Lung (tissue), 12 donors: ENCODE data around the gene IQCH. TPM values are rescaled to one million over a fixed set of nuclear protein-coding genes. Genes with fewer than 3 reads are reported as not detected.

ENCODE experiments used
- ATAC-seq: fragments of 200-7000 bp; cut with Tn5 transposase; one replicate; pipeline ENCODE4 v1.9.1; 2020; ENCODE audit warnings: moderate number of reproducible peaks; ENCODE audit not compliant: insufficient read depth, low FRiP score
- DNase-seq, 3 donors: peaks; one replicate each; pipeline ENCODE4 v3.0.0-alpha.2; 2013 to 2017
- H3K27ac ChIP-seq, 2 donors: one replicate each; pipeline ENCODE4 v1.5.1; 2013; ENCODE audit warnings: mild to moderate bottlenecking in 2 of 2, moderate library complexity in 2 of 2, control low read depth in 1 of 2, inconsistent platforms in 1 of 2, low read depth in 1 of 2, low read length in 1 of 2
- H3K27me3 ChIP-seq, 3 donors: one replicate each; pipeline ENCODE4 v1.5.1; 2013; ENCODE audit warnings: low read length in 2 of 3; ENCODE audit not compliant: control insufficient read depth in 3 of 3, insufficient read depth in 3 of 3
- H3K36me3 ChIP-seq, 4 donors: one replicate each; pipeline ENCODE4 v1.5.1; 2013; ENCODE audit warnings: low read length in 4 of 4, mild to moderate bottlenecking in 1 of 4, moderate library complexity in 1 of 4; ENCODE audit not compliant: control insufficient read depth in 4 of 4, insufficient read depth in 4 of 4
- H3K4me1 ChIP-seq, 5 donors: one replicate each; pipeline ENCODE4 v1.5.1; 2013; ENCODE audit warnings: low read length in 5 of 5, mild to moderate bottlenecking in 2 of 5, moderate library complexity in 1 of 5; ENCODE audit not compliant: control insufficient read depth in 5 of 5, insufficient read depth in 5 of 5
- H3K4me3 ChIP-seq: one replicate; pipeline ENCODE4 v1.5.1; 2013; ENCODE audit warnings: mild to moderate bottlenecking, control low read depth, moderate library complexity
- H3K9ac ChIP-seq, 2 donors: one replicate each; pipeline ENCODE4 v1.5.1; 2013; ENCODE audit warnings: low read length in 2 of 2, control low read depth in 1 of 2; ENCODE audit not compliant: insufficient read depth in 1 of 2
- H3K9me3 ChIP-seq, 4 donors: one replicate each; pipeline ENCODE4 v1.5.1; 2013; ENCODE audit warnings: low read length in 3 of 4, mild to moderate bottlenecking in 1 of 4, moderate library complexity in 1 of 4; ENCODE audit not compliant: control insufficient read depth in 4 of 4, insufficient read depth in 3 of 4
- CTCF ChIP-seq: IDR thresholded peaks from 2 replicates; pipeline ENCODE4 v1.5.1; 2012; ENCODE audit warnings: mild to moderate bottlenecking; ENCODE audit errors: control extremely low read depth, extremely low read depth
- WGBS, 2 donors: extraction: QIAGEN DNeasy Blood & Tissue Kit; methylation state at CpG; one replicate each; pipeline ENCODE4 v1.1.7; 2013; 5-methylcytosine and 5-hydroxymethylcytosine counted together
- polyA plus RNA-seq, 2 donors: library from polyadenylated mRNA; stranded (reverse); fragments of 200-250 nt; gene quantifications; one replicate each; pipeline ENCODE4 v1.2.1, GENCODE V29; 2013
- total RNA-seq, 2 donors: library from RNA; depleted of rRNA in 1 of 2; stranded (reverse); fragments of >200 nt in 1 of 2; gene quantifications; one replicate each; pipeline ENCODE4 v1.2.1, GENCODE V29; 2014 to 2021
- donor health status: control.
- donor health status: control.
- donor health status: Bipolar disorder and iron deficiency.
- donor health status: healthy.
- donor health status: DM: yes; HTN: yes; CAD: no.

Gene IQCH
- total and polyA plus RNA-seq, 4 donors: 1.1 to 10.5 (median 4.5) TPM

- H3K36me3 ChIP-seq: no peaks in the 10 kb centered on the region
- no peaks in the 10 kb centered on the region for H3K27me3 ChIP-seq
- no peaks in the 10 kb centered on the region for H3K9me3 ChIP-seq
- H3K9ac ChIP-seq: no peak overlapping the region
- no peak overlapping the region for H3K27ac ChIP-seq
- 93 to 94% methylated on average over 6 of the region's 6 CpGs for WGBS, 2 donors
- DNase-seq (no peak), ATAC-seq (no peak)
- no peak overlapping the region for H3K4me3 ChIP-seq
- TF ChIP-seq CTCF: no peak
- no peaks in the 10 kb centered on the region for H3K4me1 ChIP-seq
These were observed 118.5 kb downstream of the IQCH start for GRCh38 chr15:67372986-67373675.

- no peaks in the 10 kb centered on the region for H3K4me1 ChIP-seq
- no peak overlapping the region for H3K9ac ChIP-seq
- H3K36me3 ChIP-seq: no peaks in the 10 kb centered on the region
- H3K9me3 ChIP-seq: no peaks in the 10 kb centered on the region
- no peaks in the 10 kb centered on the region for H3K27me3 ChIP-seq
- TF ChIP-seq CTCF: no peak
- no peak for DNase-seq
- no peak overlapping the region for H3K4me3 ChIP-seq
- no peak overlapping the region for H3K27ac ChIP-seq
- ATAC-seq: no peak
These were observed 119.4 kb downstream of the IQCH start for GRCh38 chr15:67373971-67374370.

DNA sequence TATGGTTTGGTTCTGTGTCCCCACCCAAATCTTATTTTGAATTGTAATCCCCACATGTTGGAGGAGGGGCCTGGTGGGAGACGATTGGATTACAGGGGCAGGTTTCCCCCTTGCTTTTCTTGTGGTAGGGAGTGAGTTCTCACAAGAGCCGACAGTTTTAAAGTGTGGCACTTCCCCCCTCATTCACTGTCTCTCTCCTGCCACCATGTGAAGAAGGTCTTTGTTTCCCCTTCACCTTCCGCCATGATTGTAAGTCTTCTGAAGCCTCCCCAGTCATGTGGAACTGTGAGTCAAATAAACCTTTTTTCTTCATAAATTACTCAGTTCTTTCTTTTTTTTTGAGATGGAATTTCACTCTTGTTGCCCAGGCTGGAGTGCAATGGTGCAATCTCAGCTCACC is 124.9 kb downstream of the IQCH start:
- Histone ChIP-seq H3K36me3 (no peaks in the 10 kb centered on the region), H3K27ac (no peak overlapping the region), H3K27me3 (peaks cover 0 to 5% (median 3%) of the 10 kb centered on the region in 3 donors), H3K4me3 (no peak overlapping the region), H3K4me1 (no peaks in the 10 kb centered on the region), H3K9ac (no peak overlapping the region), H3K9me3 (no peaks in the 10 kb centered on the region)
- ATAC-seq (no peak), DNase-seq (no peak)
- WGBS, 2 donors: 87 to 93% methylated on average over 3 of the region's 3 CpGs
- TF ChIP-seq CTCF: no peak

GRCh38 chr15:67380921-67381320 is 126.3 kb downstream of the IQCH start:
- no peak for ATAC-seq
- TF ChIP-seq CTCF: no peak
- Histone ChIP-seq H3K9me3 (no peaks in the 10 kb centered on the region), H3K36me3 (no peaks in the 10 kb centered on the region), H3K4me3 (no peak overlapping the region), H3K9ac (no peak overlapping the region), H3K27me3 (peaks cover 0 to 8% (median 5%) of the 10 kb centered on the region in 3 donors), H3K4me1 (no peaks in the 10 kb centered on the region), H3K27ac (no peak overlapping the region)
- DNase-seq: no peak
- WGBS, 2 donors: 80 to 86% methylated on average over 1 of the region's 1 CpG
